ENCODE results near the gene ARHGEF12.

DNA sequence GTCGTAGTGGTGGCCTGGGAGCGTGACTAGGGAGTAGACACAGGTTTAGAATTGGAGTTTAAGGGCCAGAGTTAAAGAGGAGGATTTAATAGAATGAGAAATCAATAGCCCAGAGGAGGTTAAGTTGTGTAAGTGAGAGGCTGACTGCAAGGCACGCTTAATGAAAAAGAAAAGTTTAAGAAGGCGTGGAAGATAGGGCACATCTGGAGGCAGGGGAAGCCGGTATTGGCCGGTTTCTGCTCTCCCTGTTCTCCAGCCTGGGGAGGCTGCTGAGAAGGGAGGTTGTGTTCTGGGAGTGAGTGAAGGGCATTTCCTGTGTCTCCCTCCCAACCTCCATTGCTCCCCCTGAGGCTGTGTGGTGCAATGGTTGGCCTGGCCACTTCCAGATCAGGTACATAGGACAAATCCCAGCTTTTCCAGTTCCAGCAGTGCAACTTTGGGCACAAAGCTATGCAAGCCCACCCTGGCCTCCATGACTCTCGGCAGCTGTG, 181.6 kb downstream of the ARHGEF12 start:
- TF ChIP-seq YY1 (IDR thresholded peaks at IDR 0.05; ENCODE audit: insufficient read depth, insufficient read length) = no peak
- no peak for TF ChIP-seq ZNF274 (IDR thresholded peaks at IDR 0.05; ENCODE audit: low read depth, low read length)

Data from NT2/D1 (cell line).